C4-2B (cell line): ENCODE measurements around the gene SLCO3A1.

Source experiments
- H3K27ac ChIP-seq: fragments of 450-650 bp; 2 replicates; pipeline ENCODE4 v1.5.1; 2017
- CTCF ChIP-seq: fragments of 450-650 bp; conservative IDR thresholded peaks from 2 replicates; pipeline ENCODE4 v1.5.1; 2017; ENCODE audit warnings: mild to moderate bottlenecking
- ZFX ChIP-seq: fragments of 450-650 bp; IDR thresholded peaks from 2 replicates; pipeline ENCODE4 v1.6.1; 2017

The SLCO3A1 gene

GRCh38 chr15:92014281-92015030 lies 160.9 kb downstream of the SLCO3A1 start:
- H3K27ac ChIP-seq, result no peak overlapping the region
- TF ChIP-seq CTCF (no peak), ZFX (no peak)

GRCh38 chr15:92017882-92018534 lies 164.5 kb downstream of the SLCO3A1 start:
- no peak overlapping the region for H3K27ac ChIP-seq

DNA sequence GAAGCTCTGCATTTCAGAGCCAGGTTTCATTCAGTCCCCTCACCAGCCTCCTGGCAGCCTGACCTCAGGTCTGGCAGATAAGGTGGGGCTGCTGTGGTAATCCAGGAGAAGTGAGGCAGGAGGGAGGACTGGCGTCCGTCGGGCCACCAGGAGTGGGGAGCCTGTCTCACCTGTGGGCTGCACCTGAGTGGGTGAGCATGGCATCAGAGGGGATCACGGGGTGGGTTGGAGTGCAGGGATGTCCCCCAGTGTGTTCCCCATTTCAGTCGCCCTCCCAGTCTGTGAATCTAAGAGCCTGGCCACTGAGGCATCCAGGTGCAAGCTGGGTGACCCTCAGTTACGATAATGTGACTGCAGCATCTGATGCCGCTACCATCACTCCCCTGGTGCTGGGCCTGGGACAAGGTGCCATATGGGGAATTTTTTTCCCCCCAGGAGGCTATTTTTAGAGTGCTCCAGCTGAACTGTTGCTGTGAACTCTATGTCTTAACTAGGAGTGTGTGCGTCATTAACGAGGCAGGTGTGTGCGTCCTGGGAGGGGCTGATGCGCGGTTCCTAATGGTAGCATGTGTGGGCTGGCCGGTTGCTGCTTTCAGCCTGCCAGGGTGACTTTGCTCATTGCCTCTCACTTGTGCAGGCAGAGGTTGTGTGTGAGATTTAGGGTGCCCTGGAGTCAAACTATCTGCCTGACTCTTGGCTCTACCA lies 165.2 kb downstream of the SLCO3A1 start:
- TF ChIP-seq CTCF (no peak), ZFX (no peak)
- H3K27ac ChIP-seq, result no peak overlapping the region

More at GRCh38 chr15:92017882-92018534, 164.5 kb downstream of the SLCO3A1 start:
- TF ChIP-seq ZFX (no peak), CTCF (no peak)

- TF ChIP-seq CTCF, result no peak
- no peak for TF ChIP-seq ZFX
- H3K27ac ChIP-seq, result no peak overlapping the region
These were observed 166.2 kb downstream of the SLCO3A1 start for GRCh38 chr15:92019706-92020105.

GRCh38 chr15:92020207-92020606 lies 166.7 kb downstream of the SLCO3A1 start:
- H3K27ac ChIP-seq, result no peak overlapping the region
- no peak for TF ChIP-seq ZFX
- no peak for TF ChIP-seq CTCF

DNA sequence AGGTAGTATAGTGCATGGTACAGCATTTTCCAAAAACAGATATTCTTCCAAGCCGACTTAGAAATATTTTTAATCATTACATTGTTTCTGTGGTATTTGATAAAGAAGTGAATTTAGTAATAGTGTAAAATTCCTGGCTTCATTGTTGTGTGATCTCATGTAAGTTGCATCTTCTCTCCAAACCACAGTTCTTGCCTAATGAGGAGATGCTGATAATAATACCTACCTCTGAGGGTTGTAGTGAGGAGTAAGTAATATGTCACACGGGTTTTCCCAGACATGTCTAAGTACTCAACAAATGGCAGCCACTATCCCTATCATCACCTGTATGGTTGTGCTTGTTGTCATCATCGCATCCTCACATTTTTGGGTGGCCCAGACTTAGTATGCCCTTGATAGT lies 167.3 kb downstream of the SLCO3A1 start:
- TF ChIP-seq CTCF (no peak), ZFX (no peak)
- H3K27ac ChIP-seq, result no peak overlapping the region

GRCh38 chr15:92021792-92022191 lies 168.3 kb downstream of the SLCO3A1 start:
- H3K27ac ChIP-seq, result no peak overlapping the region
- no peak for TF ChIP-seq ZFX
- no peak for TF ChIP-seq CTCF
